Stimulated activated CD8-positive, alpha-beta memory T cell treated with anti-CD3 and anti-CD28 coated beads, Interleukin-15, amount 100 ng/mL, for 4 hours (primary cell): ENCODE results near the gene WLS.
A peak's percentile ranks its signal among the peaks of the same experiment; 100 is the strongest.

Experiments used
- DNase-seq, 2 donors: peaks; one replicate each; pipeline ENCODE4 v3.0.0-alpha.2; 2020; ENCODE audit warnings: low read depth in 2 of 2

Gene WLS

DNA sequence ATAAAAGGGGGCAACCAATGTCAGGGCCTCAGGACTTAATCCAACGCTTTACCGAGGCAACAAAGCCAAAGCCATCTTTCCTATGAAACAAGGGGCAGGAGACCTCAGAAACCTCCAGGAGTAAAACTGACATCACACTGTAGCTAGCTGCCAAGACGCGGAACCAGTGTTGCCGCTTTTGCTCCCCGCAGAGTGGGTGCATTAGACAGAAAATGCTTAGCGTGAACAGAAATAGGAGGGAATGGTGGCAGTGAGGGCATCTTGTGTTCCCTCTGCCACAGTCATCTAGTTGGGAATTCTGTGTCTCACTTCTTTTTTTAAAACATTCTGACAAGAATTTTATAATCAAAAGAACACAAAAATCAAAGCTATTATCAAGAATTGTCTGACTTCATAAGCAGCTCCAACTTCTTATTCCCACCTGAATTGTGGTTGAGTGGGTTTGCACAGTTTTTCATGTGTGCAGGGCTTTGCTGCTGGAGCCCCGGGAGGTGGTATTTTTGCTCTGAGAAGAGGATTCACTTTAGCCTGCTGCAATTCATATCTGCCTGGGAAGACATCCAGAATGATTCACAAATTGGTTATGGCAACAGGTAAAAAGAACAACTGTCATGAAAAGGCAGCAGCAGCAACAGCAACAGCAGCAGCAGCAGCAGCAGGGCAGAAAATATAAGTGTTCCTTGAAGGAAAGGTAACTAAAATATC, 99.7 kb downstream of the WLS start:
- no peak for DNase-seq

- no peak for DNase-seq
Measured at GRCh38 chr1:68131261-68131660, 101.1 kb downstream of the WLS start.

- no peak for DNase-seq
Measured at GRCh38 chr1:68129536-68130250, 102.6 kb downstream of the WLS start.

DNA sequence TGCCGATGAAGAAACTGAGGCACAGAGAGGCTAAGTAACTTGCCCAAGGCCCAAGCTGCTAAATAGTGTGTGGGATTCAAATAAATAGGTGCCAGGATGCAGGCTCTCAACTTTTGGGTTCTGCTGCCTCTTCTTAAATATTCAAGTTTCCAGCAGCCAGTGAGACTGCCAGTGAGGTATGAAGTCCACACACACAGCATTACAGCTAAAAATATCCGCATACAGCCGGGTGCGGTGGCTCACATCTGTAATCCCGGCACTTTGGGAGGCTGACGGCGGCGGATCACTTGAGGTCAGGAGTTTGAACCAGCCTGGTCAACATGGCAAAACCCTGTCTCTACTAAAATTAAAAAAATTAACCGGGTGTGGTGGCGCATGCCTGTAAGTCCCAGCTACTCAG, 103.5 kb downstream of the WLS start:
- DNase-seq: no peak

- DNase-seq: no peak
Measured at GRCh38 chr1:68128157-68128556, 104.2 kb downstream of the WLS start.

DNA sequence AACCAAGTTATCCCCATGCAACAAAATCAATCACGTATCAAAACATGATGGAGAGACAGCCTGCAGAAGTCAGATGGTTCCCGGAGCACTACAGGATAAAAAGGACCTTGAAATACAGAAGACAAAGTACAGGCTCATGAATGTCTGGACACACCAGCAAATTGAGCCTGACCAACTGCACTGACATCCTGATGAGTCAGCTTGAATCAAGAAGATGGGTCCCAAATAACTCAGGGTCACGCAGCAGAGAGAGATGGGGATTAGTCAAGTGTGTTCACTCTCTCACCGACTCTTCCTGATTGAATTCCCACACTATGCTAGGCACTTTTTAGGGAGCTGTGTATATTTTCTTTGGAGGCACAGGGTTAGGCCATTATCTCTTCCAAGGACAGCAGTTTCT, 110.8 kb downstream of the WLS start:
- no peak for DNase-seq

GRCh38 chr1:68120136-68120791, 112.1 kb downstream of the WLS start:
- no peak for DNase-seq

- DNase-seq: no peak
Measured at GRCh38 chr1:68119445-68119844, 112.9 kb downstream of the WLS start.

GRCh38 chr1:68117416-68117815, 114.9 kb downstream of the WLS start:
- DNase-seq: no peak

DNA sequence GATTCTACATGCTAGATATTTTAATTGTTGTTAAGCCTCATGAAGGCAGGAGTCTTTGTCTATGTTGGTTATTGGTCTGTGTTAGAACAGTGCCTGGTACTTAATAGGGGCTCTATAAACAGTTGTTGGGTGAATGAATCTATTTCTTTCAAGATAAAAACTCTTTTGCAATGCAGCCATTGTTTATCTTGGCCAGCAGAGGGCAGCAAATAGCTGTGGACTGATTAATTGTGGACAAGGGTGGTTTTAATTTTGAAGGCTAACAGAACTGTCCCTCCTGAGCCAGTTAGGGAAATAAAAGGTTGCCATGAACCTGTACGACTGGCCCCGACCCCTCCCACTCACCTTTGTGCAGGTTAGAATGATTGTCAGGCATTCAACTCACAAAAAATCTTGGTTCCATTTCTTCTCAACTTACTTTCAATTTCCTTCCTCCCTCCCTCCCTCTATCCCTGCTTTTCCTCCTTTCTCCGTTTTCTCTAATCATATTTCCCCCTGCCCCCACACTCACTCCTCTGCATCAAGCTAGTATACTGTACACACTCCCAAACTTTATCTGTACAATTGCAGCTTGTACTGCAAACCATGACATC, 115.6 kb downstream of the WLS start:
- peak; percentile 4 to 24 for DNase-seq

DNA sequence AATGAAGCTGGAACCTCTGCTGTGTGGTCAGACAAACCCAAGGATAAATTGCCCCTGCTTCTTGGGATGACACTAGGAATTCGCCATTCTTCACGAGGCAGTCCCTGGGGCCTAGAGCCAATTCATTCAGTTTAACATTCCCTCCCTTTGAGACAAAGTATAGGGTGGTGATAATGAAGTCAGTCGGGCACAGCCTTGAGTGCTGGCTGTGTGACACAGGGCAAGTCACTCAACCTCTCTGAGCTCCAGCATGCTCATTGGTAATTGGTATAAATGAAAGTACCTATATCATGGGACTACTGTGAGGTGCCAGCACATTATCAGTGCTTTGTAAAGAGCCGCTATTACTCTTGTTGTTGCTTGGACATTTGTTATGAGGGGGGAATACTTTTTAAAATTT, 117.0 kb downstream of the WLS start:
- no peak for DNase-seq

DNA sequence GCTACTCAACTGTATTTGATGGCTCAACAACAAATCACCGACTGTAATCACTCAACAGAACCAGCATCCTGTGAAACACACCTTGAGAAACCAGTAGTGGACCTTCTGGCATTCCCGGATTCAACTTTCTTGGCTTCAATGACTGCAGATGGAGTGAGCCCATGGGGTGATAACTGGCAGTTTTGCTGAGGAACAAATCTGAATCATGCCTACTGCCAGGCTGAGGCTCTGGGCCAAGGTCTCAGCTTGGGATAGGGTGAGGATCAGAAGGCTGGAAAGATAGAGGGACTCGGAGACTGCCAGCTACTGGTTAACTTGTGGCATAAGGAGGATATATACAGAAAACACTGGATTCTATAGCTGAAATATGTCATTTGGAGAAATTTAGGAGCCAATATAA, 118.4 kb downstream of the WLS start:
- DNase-seq: no peak

DNA sequence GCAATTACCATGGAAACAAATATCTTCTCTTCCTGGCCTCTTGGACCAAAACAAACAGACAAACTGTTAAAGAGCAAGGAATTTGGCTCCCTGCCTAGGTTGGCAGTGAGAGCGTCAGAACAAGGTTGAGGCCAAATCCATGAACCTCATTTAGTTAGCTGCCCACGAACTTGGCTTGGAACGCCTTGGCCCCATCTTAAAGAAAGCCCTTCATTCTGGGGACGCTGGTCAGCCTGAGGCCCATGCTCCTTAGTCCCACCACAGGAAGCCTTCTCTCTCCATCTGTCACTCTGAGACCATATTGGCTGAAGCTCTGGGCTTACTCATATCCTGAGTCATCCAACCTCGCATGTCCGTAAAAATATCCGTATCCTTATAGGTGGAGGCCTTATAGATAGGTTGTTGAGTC, 119.5 kb downstream of the WLS start:
- no peak for DNase-seq

GRCh38 chr1:68111519-68112436, 120.5 kb downstream of the WLS start:
- DNase-seq: no peak

GRCh38 chr1:68107771-68108170, 124.6 kb downstream of the WLS start:
- DNase-seq: no peak

DNA sequence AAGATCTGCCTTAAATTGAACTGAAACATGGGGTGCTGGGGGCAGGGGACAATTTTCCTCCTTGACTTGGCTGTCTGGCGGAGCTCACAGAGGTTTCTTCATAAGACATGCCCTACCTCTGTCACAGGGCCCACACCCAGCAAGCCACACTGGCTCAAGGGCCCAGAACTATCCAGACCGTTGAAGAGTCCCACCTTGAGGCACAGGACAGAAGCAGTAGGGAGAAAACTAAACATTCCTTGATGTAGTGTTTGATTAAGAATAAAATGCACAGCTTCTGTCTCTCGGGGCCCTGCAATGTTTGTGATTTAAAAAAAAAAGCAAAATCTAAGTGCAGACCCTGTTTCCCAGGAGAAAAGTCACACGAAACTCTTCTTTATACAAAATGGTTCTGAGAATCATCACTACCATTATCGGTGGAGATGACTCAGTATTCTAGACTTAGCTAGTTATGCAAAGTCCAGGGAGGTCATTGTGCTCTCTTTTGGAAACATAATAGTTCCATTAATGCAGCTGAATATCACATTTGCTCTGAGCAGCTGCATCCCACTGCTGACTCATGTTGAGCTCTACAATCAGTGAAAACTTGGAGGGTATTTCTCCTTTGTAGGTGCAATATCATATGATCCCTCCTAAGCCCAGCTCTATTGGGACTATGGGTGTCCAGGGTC, 128.3 kb downstream of the WLS start:
- no peak for DNase-seq

- no peak for DNase-seq
Measured at GRCh38 chr1:68103011-68103545, 129.2 kb downstream of the WLS start.

DNA sequence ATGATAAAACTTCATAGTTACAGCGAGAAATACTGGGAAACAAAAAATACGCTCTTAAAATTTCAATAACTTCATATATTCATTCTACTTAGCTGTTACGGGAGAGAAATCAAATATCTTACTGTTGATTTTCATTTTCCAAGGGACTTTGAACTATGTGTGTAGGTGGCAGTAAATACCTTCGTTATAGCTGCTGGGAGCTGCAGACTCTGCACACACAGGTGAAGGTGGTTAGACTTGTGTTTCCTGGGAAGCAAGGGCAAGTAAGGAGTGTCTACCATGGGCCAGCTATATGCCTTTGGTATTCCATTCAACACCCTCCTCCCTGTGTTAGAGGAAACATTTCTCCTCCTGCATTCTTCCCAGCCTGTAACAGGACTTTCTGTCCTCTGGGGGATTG, 130.5 kb downstream of the WLS start:
- no peak for DNase-seq

- DNase-seq: no peak
Measured at GRCh38 chr1:68100571-68100970, 131.8 kb downstream of the WLS start.

DNA sequence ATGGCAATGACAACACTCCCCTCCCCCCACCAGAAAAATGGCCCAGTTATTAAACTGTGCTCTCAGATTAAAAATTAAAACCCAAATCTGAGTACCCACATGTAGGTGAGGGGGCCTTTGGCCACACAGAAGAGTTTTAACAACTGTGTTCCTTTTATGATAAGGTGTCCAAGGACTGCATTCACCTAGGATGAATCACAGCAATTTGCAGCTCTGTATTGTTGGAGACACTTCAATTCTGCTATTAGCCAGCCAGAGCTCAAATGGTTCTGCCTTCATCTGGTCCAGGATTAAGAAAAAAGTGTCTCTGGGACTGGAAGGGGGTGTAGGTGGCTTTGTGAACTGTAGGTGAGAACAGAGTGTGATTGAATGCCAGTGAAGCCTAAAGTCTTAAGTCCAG, 138.6 kb downstream of the WLS start:
- no peak for DNase-seq

GRCh38 chr1:68087184-68087583, 145.1 kb downstream of the WLS start:
- no peak for DNase-seq
